GM12878 (cell line): ENCODE measurements around the gene TMPRSS12. TPM values are rescaled to one million over a fixed set of nuclear protein-coding genes. Genes with fewer than 3 reads are reported as not detected.

Experiments used
- ATF7 ChIP-seq: fragments of 450-650 bp; IDR thresholded peaks from 2 replicates; pipeline ENCODE4 v1.6.1; 2016; ENCODE audit warnings: low read depth, mild to moderate bottlenecking
- CREM ChIP-seq: IDR thresholded peaks from 2 replicates; pipeline ENCODE4 v1.6.1; 2014; ENCODE audit warnings: antibody characterized with exemption, low read depth
- MTA3 ChIP-seq: IDR thresholded peaks from 2 replicates; pipeline ENCODE4 v1.6.1; 2012; ENCODE audit warnings: low read length, inconsistent platforms, borderline replicate concordance
- RAD21 ChIP-seq: IDR thresholded peaks from 2 replicates; pipeline ENCODE4 v1.6.1; 2011; ENCODE audit warnings: mild to moderate bottlenecking, low read depth, low read length, moderate library complexity; ENCODE audit not compliant: insufficient read depth
- SMC3 ChIP-seq: IDR thresholded peaks from 2 replicates; pipeline ENCODE4 v1.6.1; 2011; ENCODE audit warnings: low read length, improper control_type of control experiment, borderline replicate concordance
- TARDBP ChIP-seq: IDR thresholded peaks from 2 replicates; pipeline ENCODE4 v1.6.1; 2016; ENCODE audit warnings: borderline replicate concordance
- ZNF24 ChIP-seq: fragments of 450-650 bp; IDR thresholded peaks from 2 replicates; pipeline ENCODE4 v1.6.1; 2017; ENCODE audit warnings: antibody characterized with exemption, mild to moderate bottlenecking
- polyA plus RNA-seq, 11 experiments: library from polyadenylated mRNA; depleted of rRNA in 4 of 11; unstranded in 6 of 11; stranded (reverse) in 5 of 11; fragments of >200 nt; fragmentation: Nextera tagmentation in 4 of 11; fragmentation: Illumina TruSeq in 1 of 11; extraction: Ambion mirVana in 4 of 11; extraction: Trizol in 1 of 11; gene quantifications; 1 replicate in 1 of 11; 2 replicates in 10 of 11; pipeline versions ENCODE4 v1.2.1 to v1.2.3, GENCODE V29; 2011 to 2016; ENCODE audit warnings: inconsistent platforms in 2 of 11, missing spikeins in 2 of 11, low read depth in 1 of 11
- total RNA-seq, 4 experiments: library from RNA; depleted of rRNA in 3 of 4; stranded (reverse); fragments of >200 nt in 3 of 4; fragmentation: Illumina TruSeq in 1 of 4; extraction: Trizol in 1 of 4; gene quantifications; 2 replicates each; pipeline versions ENCODE4 v1.2.1 to v1.2.3, GENCODE V29; 2013 to 2021
- TF ChIP-seq, protein P1 (sequence below): IDR thresholded peaks from 2 replicates; pipeline ENCODE4 v1.6.1; 2012; ENCODE audit warnings: improper control_type of control experiment, low read depth, low read length; ENCODE audit not compliant: insufficient replicate concordance

The TMPRSS12 gene
- total and polyA plus RNA-seq, 10 of the 15 experiments (the other 5 are each of a cell fraction or from before 2014, with no cell fraction given): not detected

DNA sequence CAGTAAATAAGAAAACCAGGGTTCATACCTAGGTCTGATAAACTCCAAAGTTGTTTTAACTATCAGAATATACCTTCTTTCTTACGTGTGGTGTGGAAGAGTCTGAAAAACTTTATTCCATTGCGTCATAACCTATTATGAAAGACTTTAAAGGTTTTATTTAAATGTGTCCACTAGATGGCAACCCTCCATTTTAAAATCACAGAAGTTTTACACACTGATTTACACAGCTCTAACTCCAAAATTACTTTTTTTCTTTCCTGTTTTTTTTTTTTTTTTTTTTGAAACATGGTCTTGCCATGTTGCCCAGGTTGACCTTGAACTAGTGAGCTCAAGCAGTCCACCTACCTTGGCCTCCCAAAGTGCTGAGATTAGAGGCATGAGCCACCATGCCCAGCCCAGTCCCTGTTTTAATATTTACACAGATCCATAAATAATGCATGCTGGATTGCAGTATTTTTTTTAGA is 17.3 kb upstream of the TMPRSS12 start (continued):
- peak; percentile 68 for TF ChIP-seq RAD21
- TF ChIP-seq ZNF24: 0 out of 2 replicates have a peak, but pooled peaks have one; percentile 6
- TF ChIP-seq ATF7: peak; percentile 93
- no peak for TF ChIP-seq TARDBP
- TF ChIP-seq SMC3: peak; percentile 64; the same call in 1 of the 2 replicates
- TF ChIP-seq CREM: peak; percentile 50
- TF ChIP-seq, protein P1, sequence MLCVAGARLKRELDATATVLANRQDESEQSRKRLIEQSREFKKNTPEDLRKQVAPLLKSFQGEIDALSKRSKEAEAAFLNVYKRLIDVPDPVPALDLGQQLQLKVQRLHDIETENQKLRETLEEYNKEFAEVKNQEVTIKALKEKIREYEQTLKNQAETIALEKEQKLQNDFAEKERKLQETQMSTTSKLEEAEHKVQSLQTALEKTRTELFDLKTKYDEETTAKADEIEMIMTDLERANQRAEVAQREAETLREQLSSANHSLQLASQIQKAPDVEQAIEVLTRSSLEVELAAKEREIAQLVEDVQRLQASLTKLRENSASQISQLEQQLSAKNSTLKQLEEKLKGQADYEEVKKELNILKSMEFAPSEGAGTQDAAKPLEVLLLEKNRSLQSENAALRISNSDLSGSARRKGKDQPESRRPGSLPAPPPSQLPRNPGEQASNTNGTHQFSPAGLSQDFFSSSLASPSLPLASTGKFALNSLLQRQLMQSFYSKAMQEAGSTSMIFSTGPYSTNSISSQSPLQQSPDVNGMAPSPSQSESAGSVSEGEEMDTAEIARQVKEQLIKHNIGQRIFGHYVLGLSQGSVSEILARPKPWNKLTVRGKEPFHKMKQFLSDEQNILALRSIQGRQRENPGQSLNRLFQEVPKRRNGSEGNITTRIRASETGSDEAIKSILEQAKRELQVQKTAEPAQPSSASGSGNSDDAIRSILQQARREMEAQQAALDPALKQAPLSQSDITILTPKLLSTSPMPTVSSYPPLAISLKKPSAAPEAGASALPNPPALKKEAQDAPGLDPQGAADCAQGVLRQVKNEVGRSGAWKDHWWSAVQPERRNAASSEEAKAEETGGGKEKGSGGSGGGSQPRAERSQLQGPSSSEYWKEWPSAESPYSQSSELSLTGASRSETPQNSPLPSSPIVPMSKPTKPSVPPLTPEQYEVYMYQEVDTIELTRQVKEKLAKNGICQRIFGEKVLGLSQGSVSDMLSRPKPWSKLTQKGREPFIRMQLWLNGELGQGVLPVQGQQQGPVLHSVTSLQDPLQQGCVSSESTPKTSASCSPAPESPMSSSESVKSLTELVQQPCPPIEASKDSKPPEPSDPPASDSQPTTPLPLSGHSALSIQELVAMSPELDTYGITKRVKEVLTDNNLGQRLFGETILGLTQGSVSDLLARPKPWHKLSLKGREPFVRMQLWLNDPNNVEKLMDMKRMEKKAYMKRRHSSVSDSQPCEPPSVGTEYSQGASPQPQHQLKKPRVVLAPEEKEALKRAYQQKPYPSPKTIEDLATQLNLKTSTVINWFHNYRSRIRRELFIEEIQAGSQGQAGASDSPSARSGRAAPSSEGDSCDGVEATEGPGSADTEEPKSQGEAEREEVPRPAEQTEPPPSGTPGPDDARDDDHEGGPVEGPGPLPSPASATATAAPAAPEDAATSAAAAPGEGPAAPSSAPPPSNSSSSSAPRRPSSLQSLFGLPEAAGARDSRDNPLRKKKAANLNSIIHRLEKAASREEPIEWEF: no peak
- no peak for TF ChIP-seq MTA3
